H4 (cell line): Measurements from ENCODE around the gene PAX5. TPM values are rescaled to one million over a fixed set of nuclear protein-coding genes. Genes with fewer than 3 reads are reported as not detected.

Source experiments
- DNase-seq: peaks from one replicate; pipeline ENCODE4 v3.0.0-alpha.2; 2015; ENCODE audit warnings: low spot score
- total RNA-seq: library from RNA; depleted of rRNA; stranded (reverse); fragments of >200 nt; shearing (Covaris generic); gene quantifications from 2 replicates; pipeline ENCODE4 v1.2.3, GENCODE V29; 2014

Gene PAX5
- total RNA-seq, 1 experiment from 2014 or later, result not detected

DNA sequence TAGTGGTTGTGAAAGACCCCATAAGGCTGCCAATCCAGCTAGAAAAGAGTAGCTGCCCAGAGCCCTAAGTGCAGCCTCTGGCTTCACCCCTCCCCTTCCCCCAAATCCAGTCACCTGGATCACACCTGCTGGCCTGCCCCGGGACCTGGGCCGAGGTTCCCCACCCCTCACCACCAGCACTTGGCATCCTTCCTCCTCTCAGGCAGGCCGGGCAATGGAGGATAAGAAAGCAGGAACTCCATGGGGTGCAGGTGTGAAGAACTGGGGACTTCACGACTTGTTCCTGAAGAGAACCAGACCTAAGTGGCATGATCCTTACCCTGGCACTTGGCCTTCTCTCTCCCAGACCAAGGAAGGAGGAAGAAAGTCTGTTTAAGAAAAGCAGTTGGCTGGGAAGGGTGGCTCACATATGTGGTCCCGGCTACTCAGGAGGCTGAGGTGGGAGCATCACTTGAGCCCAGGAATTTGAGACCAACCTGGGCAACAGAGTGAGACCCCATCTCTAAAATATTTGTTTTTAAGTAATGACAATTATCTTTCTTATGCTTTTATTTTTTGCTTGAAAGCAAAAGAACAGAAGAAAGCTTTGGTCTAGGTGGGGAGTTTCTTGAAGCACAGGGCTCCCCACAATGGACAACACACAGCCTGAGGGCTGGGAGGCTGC lies 131.1 kb downstream of the PAX5 start:
- no peak for DNase-seq

DNA sequence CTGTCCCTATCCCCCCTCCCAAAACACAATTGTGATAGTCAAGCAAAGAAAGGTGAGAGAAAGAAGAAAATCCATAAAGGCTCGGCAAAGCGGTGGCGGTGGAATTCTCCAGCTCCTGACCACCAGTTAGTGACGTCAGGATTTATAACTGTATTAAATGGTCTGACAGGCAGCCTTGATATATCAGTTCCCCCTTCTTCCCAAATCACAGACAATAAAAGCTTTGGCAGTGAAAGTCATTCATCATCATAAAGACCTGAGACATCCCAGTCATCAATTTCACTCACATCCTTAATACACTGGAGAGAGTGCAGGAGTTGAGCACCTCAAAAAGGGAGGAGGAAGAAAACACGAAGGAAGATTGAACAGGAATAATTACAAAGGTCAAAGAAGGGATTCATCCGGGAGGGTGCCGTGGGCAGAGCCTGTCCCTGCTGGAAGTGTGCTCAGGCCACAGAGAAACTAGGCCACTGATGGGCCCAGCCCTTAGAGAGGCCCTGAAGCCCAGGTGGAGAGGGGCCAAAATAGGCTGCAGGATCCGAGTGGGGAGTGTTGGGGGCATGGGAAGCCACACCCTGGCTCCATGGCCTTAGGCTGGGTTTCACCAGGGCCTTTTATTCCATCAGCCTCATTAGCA lies 131.9 kb downstream of the PAX5 start:
- DNase-seq, result no peak

DNA sequence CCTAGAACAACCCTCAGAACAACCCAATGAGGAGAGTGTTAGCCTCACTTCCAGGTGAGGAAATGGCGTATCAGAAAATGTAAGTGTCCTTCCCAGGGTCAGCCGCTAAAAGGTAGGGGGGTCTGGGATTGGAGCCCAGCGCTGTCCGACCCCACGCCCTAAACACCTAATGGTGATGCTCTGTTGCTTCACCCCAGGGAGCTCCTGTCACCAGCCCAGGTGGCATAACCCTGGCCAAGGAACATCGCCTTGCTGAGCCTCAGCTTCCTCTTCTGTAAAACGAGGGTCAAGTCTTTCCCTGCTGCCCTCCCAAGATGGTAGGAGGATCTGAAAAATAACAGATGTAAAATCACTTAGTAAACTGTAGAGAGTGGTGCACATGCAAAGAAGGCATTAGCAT lies 132.5 kb downstream of the PAX5 start:
- DNase-seq, result no peak

DNA sequence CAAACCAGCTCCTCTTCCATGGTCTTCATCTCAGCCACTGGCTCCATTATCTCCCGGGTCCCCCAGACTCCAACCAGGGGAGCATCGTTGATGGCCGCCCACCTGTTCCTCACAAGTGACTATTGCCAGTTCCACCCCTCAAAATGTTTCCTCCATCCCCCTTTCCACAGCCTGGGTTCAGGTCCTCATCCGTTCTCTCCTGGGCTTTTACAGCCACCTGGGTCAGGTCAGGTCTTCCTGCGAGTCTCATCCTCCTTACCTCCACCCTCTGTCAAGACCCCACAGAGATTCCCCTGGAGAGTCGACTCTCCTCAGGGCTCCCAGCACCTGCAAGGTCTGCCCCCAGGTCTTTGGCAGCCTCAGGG lies 133.2 kb downstream of the PAX5 start:
- DNase-seq, result no peak

DNA sequence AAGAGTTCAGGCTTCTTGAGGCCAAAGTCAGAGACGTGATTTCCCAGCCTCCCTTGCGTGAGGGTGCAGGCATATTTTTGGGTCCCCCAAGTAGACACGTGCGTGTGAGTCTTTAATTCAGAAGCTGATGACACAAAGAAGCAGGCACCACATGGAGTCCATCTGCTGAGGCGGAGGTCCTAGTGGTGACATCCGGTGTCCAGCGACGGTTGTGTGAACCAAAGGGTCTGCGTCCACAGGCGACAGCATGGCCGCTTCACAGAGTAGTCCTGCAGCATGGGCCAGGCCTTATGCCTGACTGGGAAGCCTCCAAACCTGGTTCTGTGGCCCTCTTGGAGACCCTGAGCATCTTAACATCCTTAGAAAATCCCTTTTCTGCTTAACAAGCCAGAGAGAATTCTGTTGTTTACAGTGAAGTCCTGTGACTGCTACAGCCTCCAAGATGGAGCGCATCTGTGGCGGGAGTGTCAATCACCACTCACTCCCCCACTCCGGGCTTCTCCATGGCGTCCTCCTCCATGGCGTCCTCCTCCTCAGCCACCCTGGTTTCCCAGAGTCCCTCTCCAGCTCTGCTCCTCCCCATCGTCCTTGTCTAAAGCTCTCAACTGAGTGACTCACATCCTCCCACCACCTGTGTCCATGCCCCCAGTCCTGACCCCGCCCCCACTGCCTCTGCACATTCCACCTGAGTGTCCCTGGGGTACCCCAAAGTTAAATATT lies 133.8 kb downstream of the PAX5 start:
- DNase-seq, result no peak

DNA sequence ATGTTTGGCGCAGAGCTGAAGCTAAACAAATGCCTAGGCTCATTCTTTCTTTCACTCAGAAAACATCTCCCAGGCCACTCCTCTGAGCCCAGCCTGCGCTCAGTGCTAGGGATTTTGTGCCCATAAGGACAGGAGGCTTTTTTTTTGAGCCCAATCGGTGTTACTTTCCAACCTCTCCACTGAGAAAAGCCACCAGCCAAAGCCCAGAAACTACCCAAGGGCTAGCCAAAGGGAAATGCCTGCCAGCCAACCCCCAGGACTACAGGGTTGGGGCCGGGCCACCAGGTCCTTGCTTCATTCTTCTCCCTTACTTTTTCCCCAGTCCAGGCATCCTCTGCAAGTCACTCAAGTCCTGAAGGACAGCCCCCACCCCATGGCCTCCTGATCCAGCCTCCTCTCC lies 134.7 kb downstream of the PAX5 start:
- DNase-seq, result no peak

DNA sequence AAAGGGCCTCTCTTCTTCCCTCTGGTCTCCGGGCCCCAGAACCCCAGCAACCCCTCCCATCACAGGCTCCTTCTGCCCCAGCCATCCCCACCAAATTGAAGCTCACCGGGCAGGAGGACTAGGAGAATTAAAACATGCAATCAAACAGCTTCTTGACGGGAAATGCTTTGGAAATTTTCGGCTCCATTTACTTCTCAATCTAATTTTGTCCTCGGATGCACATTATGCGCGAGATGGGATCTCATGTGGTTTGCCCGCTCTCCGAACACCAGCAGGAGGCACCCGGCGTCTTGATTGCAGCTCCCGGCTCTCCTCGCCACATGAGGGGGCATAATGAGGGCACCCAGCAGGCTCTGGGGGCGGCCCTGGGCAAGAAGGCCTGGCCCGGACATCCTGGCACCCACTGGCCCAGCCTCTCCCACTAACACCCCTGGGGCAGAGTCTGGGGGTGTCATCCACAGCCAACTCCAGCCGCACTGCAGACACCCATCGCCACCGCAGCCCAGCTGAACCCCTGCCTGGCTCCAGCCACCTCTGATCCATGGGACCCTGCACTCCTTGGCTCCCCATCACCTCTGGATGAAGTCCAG lies 135.5 kb downstream of the PAX5 start:
- no peak for DNase-seq

DNA sequence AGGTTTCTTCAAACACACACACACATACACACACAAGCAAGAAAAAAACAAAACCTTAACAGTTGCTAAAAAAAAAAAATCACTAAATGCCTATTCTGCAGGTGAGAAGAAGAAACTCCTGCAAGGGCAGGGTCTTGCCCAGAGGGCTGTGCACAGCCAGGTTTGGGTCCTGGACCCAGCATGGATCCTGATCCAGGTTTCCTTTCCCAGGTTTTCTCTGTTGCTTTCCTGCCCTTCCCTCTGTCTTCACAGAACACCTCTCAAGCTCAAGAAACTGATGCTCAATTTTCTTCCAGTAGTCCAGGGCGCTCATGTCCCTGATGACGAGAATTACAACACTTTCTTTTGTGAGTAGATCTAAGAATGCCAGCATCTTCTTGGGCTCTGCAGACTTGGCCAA lies 136.6 kb downstream of the PAX5 start:
- DNase-seq, result no peak

DNA sequence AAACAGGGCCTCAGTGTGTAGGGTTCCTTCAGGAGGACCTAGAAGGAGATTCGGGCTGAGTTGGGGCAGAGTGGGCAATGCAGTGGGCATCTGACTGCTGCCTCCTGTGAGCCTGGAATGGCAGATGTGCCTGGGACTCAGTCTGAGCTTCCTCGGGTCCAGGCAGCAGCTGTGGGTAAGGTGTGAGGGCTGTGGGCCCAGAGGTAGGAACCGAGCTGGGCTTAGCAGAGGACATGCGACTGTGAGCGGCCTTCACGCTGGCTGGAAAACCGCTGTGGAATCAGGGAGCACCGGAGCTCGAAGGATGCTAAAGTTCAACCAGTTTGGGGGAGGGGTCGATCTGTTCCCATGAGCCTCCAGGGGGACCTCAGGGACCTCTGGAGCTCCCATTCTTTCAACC lies 137.0 kb downstream of the PAX5 start:
- no peak for DNase-seq

DNA sequence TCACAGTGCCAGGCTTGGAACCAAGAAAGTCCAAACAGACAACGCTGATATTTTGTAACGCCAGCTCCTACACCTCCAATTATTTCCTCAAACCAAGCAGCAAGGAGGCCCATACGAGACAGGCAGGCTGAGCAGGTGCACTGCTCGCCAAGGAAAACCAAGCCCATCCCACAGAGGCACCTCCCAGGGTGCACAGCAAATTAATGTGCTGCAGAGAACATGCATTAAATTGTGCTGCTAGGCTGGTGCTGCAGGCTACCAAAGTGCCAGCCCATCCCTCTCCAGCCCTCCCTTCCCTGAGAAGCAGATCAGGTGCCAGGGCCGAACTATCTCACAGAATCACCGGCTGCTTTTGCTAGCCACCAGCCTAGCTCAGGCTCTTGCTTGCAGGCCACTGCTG lies 137.8 kb downstream of the PAX5 start:
- no peak for DNase-seq

DNA sequence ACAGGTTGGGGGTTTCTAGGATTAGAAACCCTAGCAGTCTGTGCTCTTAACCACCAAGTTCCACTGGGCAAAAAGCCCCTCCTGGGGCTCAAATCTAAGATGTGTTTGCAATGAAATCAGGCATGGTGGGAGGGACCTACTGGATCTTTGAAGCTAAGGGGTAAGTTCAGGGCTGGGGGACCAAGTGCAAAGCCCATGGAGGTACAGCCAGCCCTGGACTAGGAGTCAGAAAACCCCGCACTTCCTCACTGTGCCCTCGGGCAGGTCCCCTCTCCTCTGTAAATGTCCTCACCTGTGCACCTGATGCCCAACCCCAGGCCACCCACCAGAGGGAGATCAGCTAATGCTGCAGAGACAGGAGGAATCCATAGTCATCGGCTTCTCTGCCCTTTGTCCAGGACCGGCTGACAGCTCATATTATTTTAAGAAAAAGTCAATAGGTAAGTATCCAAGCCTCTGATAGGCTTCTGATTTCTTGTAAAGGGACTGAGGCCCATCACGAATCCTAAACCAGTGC lies 138.3 kb downstream of the PAX5 start:
- no peak for DNase-seq

DNA sequence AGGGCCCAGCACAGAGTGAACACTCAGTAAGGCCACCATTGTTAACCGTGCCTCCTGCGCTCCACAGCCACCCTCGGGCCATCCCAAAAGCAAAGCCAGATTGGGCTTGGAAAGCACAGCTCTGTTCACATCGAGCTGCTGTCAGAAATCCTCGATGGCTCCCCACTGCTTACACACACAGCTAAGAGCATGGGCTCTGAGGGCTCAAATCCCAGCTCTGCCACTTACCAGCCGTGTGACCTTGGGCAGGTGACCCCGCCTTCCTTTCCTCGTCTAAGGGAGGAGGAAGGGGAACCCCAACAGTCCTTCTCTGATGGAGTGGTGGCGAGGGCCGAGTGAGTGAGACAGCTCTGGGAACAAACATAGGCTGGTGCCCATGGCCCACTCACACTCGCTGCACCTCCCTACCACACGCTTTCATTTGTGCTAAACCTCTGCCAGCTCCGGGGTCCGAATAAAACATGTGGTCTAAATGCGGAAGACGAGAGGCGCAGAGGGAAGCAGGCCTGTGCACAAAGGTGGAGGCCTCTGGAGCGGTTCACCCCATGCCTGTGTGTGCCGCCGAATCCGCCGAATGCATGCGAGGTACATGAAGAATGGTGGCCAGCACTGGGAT lies 139.3 kb downstream of the PAX5 start:
- no peak for DNase-seq

DNA sequence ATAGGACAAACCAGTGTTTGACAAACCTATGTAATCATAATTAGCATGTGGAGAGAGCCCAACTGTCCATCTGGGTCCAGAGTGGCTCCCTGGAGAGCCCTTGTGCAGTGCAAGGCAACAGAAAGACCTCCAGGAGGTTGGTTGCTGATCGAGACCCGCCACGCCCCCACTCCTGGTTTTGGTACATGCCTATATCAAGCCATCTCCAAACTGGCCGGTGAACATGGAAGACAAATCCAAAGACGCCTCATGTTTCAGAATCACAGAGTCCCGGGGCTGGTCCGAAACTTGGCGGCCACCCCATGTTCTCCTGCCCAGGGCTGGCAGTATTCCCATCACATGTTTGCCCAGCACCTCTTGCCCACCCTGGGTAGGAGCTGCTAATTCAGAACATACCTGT lies 140.2 kb downstream of the PAX5 start:
- no peak for DNase-seq

DNA sequence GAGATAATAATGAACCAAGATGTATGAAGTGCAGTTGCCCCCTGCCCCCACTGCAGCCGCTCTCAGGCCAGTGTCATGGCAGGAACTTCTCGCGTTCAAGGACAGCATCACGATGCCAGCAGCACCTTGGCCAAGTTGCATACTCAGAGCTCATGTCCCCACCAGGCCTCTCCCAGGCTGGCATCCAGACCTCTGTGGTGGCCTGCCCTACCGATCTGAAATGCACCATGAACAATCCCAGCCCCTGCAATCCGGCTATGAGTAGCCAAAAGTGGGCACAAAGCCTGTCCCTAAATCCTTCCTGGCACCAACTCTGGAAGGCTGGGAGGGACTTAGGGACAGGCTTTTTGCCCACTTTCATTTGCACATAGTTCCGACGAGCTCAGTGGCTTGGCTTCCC lies 140.9 kb downstream of the PAX5 start:
- no peak for DNase-seq

DNA sequence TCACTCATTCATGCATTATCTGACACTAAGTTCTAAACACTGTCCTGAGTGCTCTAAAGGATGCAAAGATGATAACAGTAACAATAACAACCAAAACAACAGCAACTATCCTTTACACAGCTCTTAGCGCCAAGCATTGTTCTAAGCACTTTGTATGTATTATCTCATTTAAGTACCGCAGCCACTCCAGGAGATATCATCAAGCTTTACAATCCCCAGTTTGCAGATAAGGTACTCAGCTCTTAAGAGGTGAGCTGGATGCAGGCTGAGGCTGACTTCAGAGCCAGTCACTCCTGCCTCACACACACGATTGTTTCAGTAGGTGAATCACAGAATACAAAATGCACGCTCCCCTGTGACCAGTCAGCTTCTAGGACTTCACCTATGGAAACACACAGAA lies 141.8 kb downstream of the PAX5 start:
- no peak for DNase-seq

DNA sequence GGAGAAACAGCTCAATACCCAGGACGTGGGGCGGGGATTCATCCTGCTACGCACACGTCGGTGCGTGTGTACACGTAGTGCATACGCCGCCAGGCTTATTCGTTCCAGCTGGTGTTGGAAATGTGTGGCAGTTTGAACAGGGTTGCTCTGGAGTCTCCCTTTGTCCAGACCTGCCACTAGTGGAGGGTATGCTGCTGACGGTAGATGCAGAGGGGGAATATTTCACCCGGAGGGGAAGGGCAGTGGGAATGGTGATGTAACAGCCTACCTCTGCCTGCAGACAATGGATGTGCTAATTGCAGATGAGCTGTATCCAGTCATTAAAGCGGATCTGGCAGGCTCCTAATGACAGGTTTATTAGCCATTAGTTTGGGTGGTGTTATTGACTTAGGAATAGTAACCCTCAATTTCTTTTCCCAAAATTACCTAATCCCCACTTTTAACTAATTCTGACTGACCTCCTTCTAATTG lies 142.7 kb downstream of the PAX5 start:
- DNase-seq, result no peak

DNA sequence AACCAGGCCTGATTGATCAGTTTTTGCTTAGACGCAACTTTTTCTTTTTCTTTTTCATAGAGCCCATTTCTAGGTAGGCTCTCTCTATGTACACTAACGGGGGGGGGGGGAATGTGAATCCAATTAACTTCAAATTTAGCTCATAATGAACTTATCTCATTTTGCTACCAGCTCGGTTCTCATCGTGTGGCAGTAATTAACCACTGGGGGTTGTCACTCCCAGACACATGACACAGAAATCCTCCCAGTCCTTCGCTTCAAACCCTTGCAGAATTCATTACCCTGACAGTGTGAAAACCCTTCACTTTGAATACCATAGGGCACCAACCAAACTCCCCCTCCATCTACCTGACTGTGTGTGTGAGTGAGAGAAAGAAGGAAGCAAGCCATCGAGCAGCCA lies 144.2 kb downstream of the PAX5 start:
- DNase-seq, result no peak

DNA sequence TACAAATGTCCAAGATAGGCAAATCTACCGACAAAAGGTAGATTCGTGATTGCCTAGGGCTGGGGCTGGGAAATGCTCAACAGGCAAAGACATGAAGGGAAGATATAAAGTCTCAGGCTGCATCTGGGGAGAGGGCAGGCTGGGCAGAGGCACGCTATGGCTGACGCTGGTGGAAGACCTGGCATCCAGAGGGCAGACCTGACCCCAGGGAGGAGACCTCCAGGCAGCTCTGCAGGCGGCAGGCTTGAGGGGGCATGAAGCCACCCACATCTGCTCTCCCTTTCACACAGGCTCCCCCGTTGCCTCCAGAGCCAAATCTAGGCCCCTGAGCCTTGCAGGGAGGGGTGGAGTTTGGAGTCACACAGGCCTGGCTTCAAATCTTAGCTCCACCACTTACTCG lies 145.5 kb downstream of the PAX5 start:
- DNase-seq, result no peak

DNA sequence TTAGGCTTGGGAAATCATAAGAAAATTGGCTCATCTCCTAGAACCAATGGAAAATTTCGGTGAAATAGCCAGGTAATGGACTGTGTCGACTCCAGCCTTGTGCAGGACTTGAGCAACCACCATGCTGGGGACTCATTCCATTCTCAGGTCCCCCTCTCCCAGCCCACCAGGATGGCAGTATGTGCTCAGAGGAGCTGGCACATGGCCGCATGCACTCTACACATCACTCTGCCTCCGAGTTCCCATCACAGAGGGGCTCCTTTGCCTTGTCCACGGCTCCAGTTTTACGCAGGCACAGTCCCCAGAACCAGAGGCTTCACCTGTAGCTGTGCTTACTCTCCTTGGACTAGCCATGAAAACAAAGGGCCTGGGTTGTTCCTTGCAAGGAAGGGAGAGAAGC lies 149.3 kb downstream of the PAX5 start:
- DNase-seq, result no peak

DNA sequence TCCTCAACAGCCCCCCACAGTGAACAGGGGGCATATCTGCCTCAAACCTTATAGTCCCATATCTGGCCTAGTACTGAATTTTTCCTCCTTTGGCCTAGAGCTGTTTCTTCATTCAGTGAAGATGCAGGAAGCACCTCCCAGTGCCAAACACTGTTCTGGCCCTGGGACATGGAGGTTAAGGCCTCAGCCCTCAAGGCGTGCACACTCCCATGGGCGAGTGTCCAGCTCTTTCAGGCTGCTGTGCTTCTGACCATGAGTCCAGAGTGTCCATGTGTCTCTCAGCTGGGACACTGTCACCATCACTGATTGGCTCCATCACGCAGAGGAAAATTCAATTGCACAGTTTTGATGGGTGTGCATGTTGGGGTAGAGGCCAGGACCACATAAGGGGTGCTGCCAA lies 151.5 kb downstream of the PAX5 start:
- no peak for DNase-seq

DNA sequence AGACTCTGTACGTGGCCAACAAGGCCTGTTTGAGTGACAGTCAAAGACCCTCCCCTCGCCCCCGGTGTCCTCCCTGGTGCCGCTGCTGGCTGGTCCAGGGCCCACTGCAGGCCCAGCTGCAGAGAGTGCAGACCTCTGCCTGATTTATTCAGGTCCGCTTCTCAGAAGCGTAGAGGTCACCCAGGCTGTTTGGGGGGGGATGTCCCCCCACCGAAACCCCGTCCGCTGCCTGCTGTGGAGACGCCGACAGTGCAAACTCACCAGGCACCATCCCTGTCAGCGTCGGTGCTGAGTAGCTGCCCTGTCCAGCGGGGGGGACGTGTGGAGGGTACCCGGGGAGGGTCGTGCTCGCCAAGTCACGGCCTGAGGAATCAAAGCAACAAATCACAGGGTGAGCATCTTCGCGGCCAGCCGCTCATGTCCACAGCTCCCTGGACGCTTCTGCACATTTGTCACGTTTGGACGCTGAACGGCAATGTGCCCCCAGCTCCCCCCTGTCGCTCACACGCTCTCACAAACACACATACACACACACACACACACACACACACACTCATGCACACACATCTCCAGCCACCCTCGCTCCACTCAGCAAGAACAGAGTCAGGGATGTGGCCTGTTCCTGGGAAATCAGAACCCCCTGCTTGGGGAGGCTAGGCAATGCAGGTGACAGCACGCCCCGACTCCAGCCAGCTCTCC lies 152.2 kb downstream of the PAX5 start:
- no peak for DNase-seq

DNA sequence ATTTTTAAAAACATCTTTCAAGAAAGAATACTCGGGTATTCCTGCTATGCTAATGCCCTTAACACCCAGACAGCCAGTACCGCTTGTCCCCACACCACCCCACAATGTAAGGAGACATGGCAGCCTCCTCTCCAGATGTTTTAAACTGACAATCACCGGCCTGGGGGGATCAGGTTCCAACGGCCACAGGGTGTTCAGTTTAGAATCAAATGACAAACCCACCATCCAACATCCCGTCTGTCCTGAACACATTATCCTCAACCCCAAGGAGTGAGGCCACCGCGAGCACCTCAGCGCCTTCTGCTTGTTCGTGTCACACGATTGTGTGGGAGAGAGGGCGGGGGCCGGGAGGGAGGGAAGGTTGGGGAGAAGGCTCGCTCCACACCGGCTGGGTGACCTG lies 152.8 kb downstream of the PAX5 start:
- no peak for DNase-seq
